CD4-positive, alpha-beta T cell (primary cell): ENCODE data around the gene VAMP8. TPM values are rescaled to one million over a fixed set of nuclear protein-coding genes. Genes with fewer than 3 reads are reported as not detected.

Experiments
- ATAC-seq: fragments of 200-7000 bp; cut with Tn5 transposase; one replicate; pipeline ENCODE4 v1.10.0; 2022; ENCODE audit warnings: mild to moderate bottlenecking; ENCODE audit not compliant: poor library complexity
- CTCF ChIA-PET: fragments of 350-600 bp; sonication (Branson Sonifier 250); formaldehyde crosslinking; loops from one replicate; lab custom pipeline; 2021; ENCODE audit warnings: antibody characterized with exemption, inconsistent platforms; lab: Charles Lee
- POLR2A ChIA-PET: fragments of 350-600 bp; sonication (Branson Sonifier 250); formaldehyde crosslinking; loops from one replicate; lab custom pipeline; 2021; ENCODE audit warnings: antibody characterized with exemption, inconsistent platforms; lab: Charles Lee
- DNase-seq, 14 experiments: peaks; one replicate each; pipeline ENCODE4 v3.0.0-alpha.2; 2013 to 2020; ENCODE audit warnings: mixed read lengths in 2 of 14
- H3K27ac ChIP-seq, 2 donors: one replicate each; pipeline versions ENCODE4 v1.5.1 to v1.7.0; 2013; ENCODE audit warnings: low read length in 2 of 2, low read depth in 1 of 2, mild to moderate bottlenecking in 1 of 2
- H3K27me3 ChIP-seq, 2 experiments: 1 replicate in 1 of 2; 2 replicates in 1 of 2; pipeline versions ENCODE4 v1.6.1 to v1.7.0; 2013; ENCODE audit warnings: low read length in 2 of 2, control low read depth in 1 of 2, mild to moderate bottlenecking in 1 of 2, moderate library complexity in 1 of 2; ENCODE audit not compliant: insufficient read depth in 2 of 2, control insufficient read depth in 1 of 2
- H3K36me3 ChIP-seq: one replicate; pipeline ENCODE4 v1.6.1; 2013; ENCODE audit warnings: low read length, control low read depth; ENCODE audit not compliant: insufficient read depth
- H3K4me1 ChIP-seq: one replicate; pipeline ENCODE4 v1.6.1; 2013; ENCODE audit warnings: low read length, control low read depth; ENCODE audit not compliant: insufficient read depth
- H3K4me3 ChIP-seq: one replicate; pipeline ENCODE4 v1.5.1; 2013; ENCODE audit warnings: mild to moderate bottlenecking, low read length, moderate library complexity
- H3K9me3 ChIP-seq, 2 experiments: 1 replicate in 1 of 2; 2 replicates in 1 of 2; pipeline versions ENCODE4 v1.6.1 to v1.7.0; 2013; ENCODE audit warnings: low read length in 2 of 2, mild to moderate bottlenecking in 2 of 2, control low read depth in 1 of 2, moderate library complexity in 1 of 2; ENCODE audit not compliant: control insufficient read depth in 1 of 2, insufficient read depth in 1 of 2
- H3K27ac Mint-ChIP-seq: one replicate; pipeline ENCODE4 v1.8.0; 2020; ENCODE audit warnings: mixed read lengths
- H3K27me3 Mint-ChIP-seq: one replicate; pipeline ENCODE4 v1.8.0; 2021; ENCODE audit warnings: mixed read lengths
- H3K36me3 Mint-ChIP-seq: one replicate; pipeline ENCODE4 v1.8.0; 2021; ENCODE audit warnings: low read depth, mixed read lengths
- H3K4me1 Mint-ChIP-seq: one replicate; pipeline ENCODE4 v1.8.0; 2021; ENCODE audit warnings: low read depth, mixed read lengths
- H3K4me3 Mint-ChIP-seq: one replicate; pipeline ENCODE4 v1.8.0; 2020; ENCODE audit warnings: mild to moderate bottlenecking, mixed read lengths
- H3K9me3 Mint-ChIP-seq: one replicate; pipeline ENCODE4 v1.8.0; 2020; ENCODE audit warnings: mixed read lengths
- intact Hi-C, 2 experiments: fragments of 100-400 bp; cut with DNase I in 1 of 2; cut with micrococcal nuclease in 1 of 2; formaldehyde crosslinking; loops; one replicate each; pipeline versions ENCODE4 v1.15.1 to v1.9.0; 2023 to 2025; cut with DNase I, micrococcal nuclease
- total RNA-seq, 174 experiments: library from RNA in 2 of 174; stranded (reverse) in 2 of 174; gene quantifications; one replicate each; pipeline ENCODE4 v1.2.3 and lab custom pipeline; 2021 to 2026
- TF ChIP-seq, protein P1 (sequence below): fragments of 200-600 bp; IDR thresholded peaks from one replicate; pipeline ENCODE4 v1.8.0; 2022; ENCODE audit warnings: antibody characterized with exemption, mild to moderate bottlenecking

The VAMP8 gene
- total RNA-seq, 2 experiments from 2014 or later, result 32.3 to 37.3 TPM

GRCh38 chr2:85598594-85599340 is 21.4 kb downstream of the VAMP8 start:
- peaks cover 33% of the 10 kb centered on the region for H3K36me3 Mint-ChIP-seq
- Histone ChIP-seq H3K4me3 (no peak overlapping the region), H3K27ac (no peak overlapping the region), H3K4me1 (peaks cover 55% of the 10 kb centered on the region), H3K36me3 (peaks cover 28% of the 10 kb centered on the region), H3K9me3 (no peaks in the 10 kb centered on the region), H3K27me3 (no peaks in the 10 kb centered on the region)
- H3K4me1 Mint-ChIP-seq, result peaks cover 45% of the 10 kb centered on the region
- H3K4me3 Mint-ChIP-seq, result peak overlapping the region; percentile 34
- no peaks in the 10 kb centered on the region for H3K9me3 Mint-ChIP-seq
- POLR2A ChIA-PET, result interaction anchor here (1.4 kb wide), 1 partner anchor 37 kb away, joined by 4 read pairs; the partner anchor contains the start of gene GGCX
- TF ChIP-seq, protein P1, sequence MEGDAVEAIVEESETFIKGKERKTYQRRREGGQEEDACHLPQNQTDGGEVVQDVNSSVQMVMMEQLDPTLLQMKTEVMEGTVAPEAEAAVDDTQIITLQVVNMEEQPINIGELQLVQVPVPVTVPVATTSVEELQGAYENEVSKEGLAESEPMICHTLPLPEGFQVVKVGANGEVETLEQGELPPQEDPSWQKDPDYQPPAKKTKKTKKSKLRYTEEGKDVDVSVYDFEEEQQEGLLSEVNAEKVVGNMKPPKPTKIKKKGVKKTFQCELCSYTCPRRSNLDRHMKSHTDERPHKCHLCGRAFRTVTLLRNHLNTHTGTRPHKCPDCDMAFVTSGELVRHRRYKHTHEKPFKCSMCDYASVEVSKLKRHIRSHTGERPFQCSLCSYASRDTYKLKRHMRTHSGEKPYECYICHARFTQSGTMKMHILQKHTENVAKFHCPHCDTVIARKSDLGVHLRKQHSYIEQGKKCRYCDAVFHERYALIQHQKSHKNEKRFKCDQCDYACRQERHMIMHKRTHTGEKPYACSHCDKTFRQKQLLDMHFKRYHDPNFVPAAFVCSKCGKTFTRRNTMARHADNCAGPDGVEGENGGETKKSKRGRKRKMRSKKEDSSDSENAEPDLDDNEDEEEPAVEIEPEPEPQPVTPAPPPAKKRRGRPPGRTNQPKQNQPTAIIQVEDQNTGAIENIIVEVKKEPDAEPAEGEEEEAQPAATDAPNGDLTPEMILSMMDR, result no peak
- CTCF ChIA-PET, result no interaction called here
- intact Hi-C loops, result loop anchor here in 1 of 2 experiments (10.0 kb wide), 1 partner anchor 506 kb away; the partner anchor contains the start of genes POLR1A and PTCD3
- no peak overlapping the region for H3K27ac Mint-ChIP-seq
- H3K27me3 Mint-ChIP-seq, result no peaks in the 10 kb centered on the region
- no peak for DNase-seq
- ATAC-seq, result no peak

GRCh38 chr2:85599468-85600234 is 22.3 kb downstream of the VAMP8 start:
- intact Hi-C loops, result loop anchor here in 1 of 2 experiments (5.0 to 10.0 kb wide), 3 partner anchors 37 to 505 kb away; partner anchors contain the start of genes GGCX, POLR1A and PTCD3
- DNase-seq (no peak), ATAC-seq (no peak)
- Mint-ChIP-seq H3K9me3 (no peaks in the 10 kb centered on the region), H3K27me3 (no peaks in the 10 kb centered on the region), H3K4me3 (peak overlapping the region; percentile 34), H3K27ac (peak overlapping the region; percentile 62), H3K4me1 (peaks cover 46% of the 10 kb centered on the region), H3K36me3 (peaks cover 35% of the 10 kb centered on the region)
- peaks cover 28% of the 10 kb centered on the region for H3K36me3 ChIP-seq
- TF ChIP-seq, protein P1, result no peak
- no peak overlapping the region for H3K27ac ChIP-seq
- H3K4me3 ChIP-seq, result no peak overlapping the region
- H3K9me3 ChIP-seq, result no peaks in the 10 kb centered on the region
- ChIA-PET CTCF (no interaction called here), POLR2A (interaction anchor here (0.9 to 1.4 kb wide), 3 partner anchors 11 to 38 kb away, joined by 3 to 4 read pairs (median 4); partner anchors contain the start of genes C2orf68 and GGCX)
- H3K27me3 ChIP-seq, result no peaks in the 10 kb centered on the region
- H3K4me1 ChIP-seq, result peaks cover 57% of the 10 kb centered on the region

GRCh38 chr2:85600235-85600575 is 22.8 kb downstream of the VAMP8 start:
- ChIA-PET POLR2A (interaction anchor here (0.9 to 1.4 kb wide), 3 partner anchors 10 to 39 kb away, joined by 3 to 4 read pairs (median 4); partner anchors contain the start of genes C2orf68 and GGCX), CTCF (no interaction called here)
- H3K4me3 Mint-ChIP-seq, result peak overlapping the region; percentile 88

More at GRCh38 chr2:85600235-85600575, 22.8 kb downstream of the VAMP8 start:
- TF ChIP-seq, protein P1, result no peak
- Histone ChIP-seq H3K27ac (no peak overlapping the region), H3K9me3 (no peaks in the 10 kb centered on the region), H3K4me1 (peaks cover 54% of the 10 kb centered on the region), H3K4me3 (no peak overlapping the region), H3K36me3 (peaks cover 28% of the 10 kb centered on the region), H3K27me3 (no peaks in the 10 kb centered on the region)
- intact Hi-C loops, result loop anchor here in 1 of 2 experiments (5.0 kb wide), 2 partner anchors 38 to 178 kb away; partner anchors contain the start of gene GGCX
- H3K4me1 Mint-ChIP-seq, result peaks cover 44% of the 10 kb centered on the region
- no peak for ATAC-seq
- DNase-seq, result no peak
- H3K27ac Mint-ChIP-seq, result peak overlapping the region; percentile 62
- H3K9me3 Mint-ChIP-seq, result no peaks in the 10 kb centered on the region
- no peaks in the 10 kb centered on the region for H3K27me3 Mint-ChIP-seq
- H3K36me3 Mint-ChIP-seq, result peaks cover 33% of the 10 kb centered on the region
